ENCODE measurements around the gene TRAF2.

TRAF2 gene

DNA sequence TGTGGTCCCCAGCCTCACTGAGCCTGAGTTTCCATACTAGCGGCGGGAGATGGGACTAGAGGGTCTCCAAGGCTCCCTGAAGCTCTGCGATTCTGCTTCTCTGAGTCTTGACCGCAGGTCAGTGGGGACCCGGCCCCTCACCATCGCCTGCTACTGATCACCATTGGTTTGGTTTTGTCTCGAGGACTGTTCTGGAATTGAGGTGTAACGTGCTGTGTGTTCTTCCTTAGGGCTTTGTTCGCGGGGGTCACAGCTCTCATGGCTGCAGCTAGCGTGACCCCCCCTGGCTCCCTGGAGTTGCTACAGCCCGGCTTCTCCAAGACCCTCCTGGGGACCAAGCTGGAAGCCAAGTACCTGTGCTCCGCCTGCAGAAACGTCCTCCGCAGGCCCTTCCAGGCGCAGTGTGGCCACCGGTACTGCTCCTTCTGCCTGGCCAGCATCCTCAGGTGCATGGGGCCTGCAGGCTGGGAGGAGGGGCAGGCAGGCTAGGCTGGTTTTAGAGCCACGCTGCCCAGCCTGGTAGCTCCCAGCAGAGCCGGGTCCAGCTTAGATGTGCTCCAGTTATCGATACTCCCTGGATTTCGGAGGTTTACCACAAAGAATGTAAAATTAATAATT, 12.3 kb downstream of the TRAF2 start:
- H3K27ac ChIP-seq: no peak overlapping the region
- no peak for DNase-seq
- peaks cover 65% of the 10 kb centered on the region for H3K36me3 ChIP-seq
- no peaks in the 10 kb centered on the region for H3K9me3 ChIP-seq (ENCODE audit: severe bottlenecking)
- no peaks in the 10 kb centered on the region for H3K27me3 ChIP-seq (ENCODE audit: insufficient read depth, low read depth, severe bottlenecking)
- no peak overlapping the region for H3K4me3 ChIP-seq (ENCODE audit: low read depth, low read length)
- TF ChIP-seq, protein P1, sequence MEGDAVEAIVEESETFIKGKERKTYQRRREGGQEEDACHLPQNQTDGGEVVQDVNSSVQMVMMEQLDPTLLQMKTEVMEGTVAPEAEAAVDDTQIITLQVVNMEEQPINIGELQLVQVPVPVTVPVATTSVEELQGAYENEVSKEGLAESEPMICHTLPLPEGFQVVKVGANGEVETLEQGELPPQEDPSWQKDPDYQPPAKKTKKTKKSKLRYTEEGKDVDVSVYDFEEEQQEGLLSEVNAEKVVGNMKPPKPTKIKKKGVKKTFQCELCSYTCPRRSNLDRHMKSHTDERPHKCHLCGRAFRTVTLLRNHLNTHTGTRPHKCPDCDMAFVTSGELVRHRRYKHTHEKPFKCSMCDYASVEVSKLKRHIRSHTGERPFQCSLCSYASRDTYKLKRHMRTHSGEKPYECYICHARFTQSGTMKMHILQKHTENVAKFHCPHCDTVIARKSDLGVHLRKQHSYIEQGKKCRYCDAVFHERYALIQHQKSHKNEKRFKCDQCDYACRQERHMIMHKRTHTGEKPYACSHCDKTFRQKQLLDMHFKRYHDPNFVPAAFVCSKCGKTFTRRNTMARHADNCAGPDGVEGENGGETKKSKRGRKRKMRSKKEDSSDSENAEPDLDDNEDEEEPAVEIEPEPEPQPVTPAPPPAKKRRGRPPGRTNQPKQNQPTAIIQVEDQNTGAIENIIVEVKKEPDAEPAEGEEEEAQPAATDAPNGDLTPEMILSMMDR (IDR thresholded peaks at IDR 0.05; ENCODE audit: low read depth, low read length): no peak

- peaks cover 68% of the 10 kb centered on the region for H3K36me3 ChIP-seq
- no peaks in the 10 kb centered on the region for H3K27me3 ChIP-seq (ENCODE audit: insufficient read depth, low read depth, severe bottlenecking)
- TF ChIP-seq, protein P1 (IDR thresholded peaks at IDR 0.05; ENCODE audit: low read depth, low read length): no peak
- no peak for DNase-seq
- no peaks in the 10 kb centered on the region for H3K9me3 ChIP-seq (ENCODE audit: severe bottlenecking)
- no peak overlapping the region for H3K27ac ChIP-seq
- no peak overlapping the region for H3K4me3 ChIP-seq (ENCODE audit: low read depth, low read length)
These were observed 12.9 kb downstream of the TRAF2 start for GRCh38 chr9:136899196-136899595.

DNA sequence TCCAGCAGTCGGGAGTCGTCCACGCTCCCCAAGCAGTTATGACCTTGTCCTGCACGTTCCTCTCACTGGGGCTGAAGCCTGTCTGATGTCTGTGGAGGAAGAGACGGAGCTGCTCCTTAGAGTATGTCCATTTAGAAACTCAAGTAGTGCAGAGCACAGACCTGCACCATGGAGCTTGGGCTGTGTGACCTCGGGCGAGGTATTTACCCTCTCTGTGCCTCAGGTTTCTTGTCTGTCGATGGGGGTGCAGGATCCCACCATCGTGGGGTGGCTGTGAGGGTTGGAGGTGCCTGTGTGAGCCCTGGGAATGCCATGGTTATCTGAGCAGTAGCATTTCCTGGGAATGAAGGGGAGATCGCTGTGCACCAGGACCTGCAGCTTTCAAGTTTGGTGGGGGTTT, 14.2 kb downstream of the TRAF2 start:
- DNase-seq: no peak
- Histone ChIP-seq H3K27ac (no peak overlapping the region), H3K9me3 (ENCODE audit: severe bottlenecking) (no peaks in the 10 kb centered on the region), H3K4me3 (ENCODE audit: low read depth, low read length) (no peak overlapping the region), H3K27me3 (ENCODE audit: insufficient read depth, low read depth, severe bottlenecking) (no peaks in the 10 kb centered on the region), H3K36me3 (peaks cover 71% of the 10 kb centered on the region)
- TF ChIP-seq, protein P1 (IDR thresholded peaks at IDR 0.05; ENCODE audit: low read depth, low read length): no peak

GRCh38 chr9:136900988-136901515, 14.7 kb downstream of the TRAF2 start:
- peaks cover 76% of the 10 kb centered on the region for H3K36me3 ChIP-seq
- no peak for DNase-seq
- H3K4me3 ChIP-seq (ENCODE audit: low read depth, low read length): no peak overlapping the region
- TF ChIP-seq, protein P1 (IDR thresholded peaks at IDR 0.05; ENCODE audit: low read depth, low read length): no peak
- H3K27ac ChIP-seq: no peak overlapping the region
- H3K9me3 ChIP-seq (ENCODE audit: severe bottlenecking): no peaks in the 10 kb centered on the region
- no peaks in the 10 kb centered on the region for H3K27me3 ChIP-seq (ENCODE audit: insufficient read depth, low read depth, severe bottlenecking)

DNA sequence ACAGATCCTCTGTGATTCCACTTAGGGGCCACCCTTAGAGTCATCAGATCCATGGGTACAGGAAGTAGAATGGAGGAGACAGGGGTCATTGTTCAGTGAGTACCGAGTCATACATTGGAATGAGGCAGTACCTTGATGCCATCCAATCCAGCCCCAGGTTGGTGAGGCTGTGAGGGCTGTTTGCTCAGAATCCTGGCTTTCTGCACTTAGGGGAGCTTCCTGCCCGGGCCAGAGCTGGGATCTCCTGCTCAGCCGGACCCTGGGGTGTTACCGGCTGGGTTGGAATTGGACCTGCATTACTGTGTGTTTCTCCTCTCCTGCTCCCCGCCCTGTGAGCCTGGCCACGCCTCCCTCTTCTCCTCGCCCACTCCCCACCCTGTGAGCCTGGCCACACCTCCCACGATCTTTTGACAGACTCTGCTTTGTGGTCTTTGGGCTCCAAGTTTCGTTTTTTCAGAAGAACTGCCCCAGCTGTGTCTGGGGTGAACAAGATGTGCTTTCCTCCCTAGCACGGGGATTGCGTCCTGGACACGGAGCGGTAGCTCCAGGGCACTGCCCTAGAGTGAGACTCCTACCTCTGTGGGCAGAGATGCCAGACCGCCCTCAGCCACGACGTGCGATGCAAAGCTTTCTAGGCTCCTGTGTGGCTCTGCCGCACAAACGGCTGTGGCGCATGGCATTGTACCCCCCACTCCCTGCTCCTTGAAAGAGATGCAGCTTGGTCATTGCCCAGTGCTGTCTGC, 15.4 kb downstream of the TRAF2 start:
- Histone ChIP-seq H3K9me3 (ENCODE audit: severe bottlenecking) (no peaks in the 10 kb centered on the region), H3K27ac (no peak overlapping the region), H3K36me3 (peaks cover 82% of the 10 kb centered on the region), H3K27me3 (ENCODE audit: insufficient read depth, low read depth, severe bottlenecking) (no peaks in the 10 kb centered on the region), H3K4me3 (ENCODE audit: low read depth, low read length) (no peak overlapping the region)
- TF ChIP-seq, protein P1 (IDR thresholded peaks at IDR 0.05; ENCODE audit: low read depth, low read length): no peak
- DNase-seq: no peak

All from WERI-Rb-1 (cell line).